Stimulated activated CD4-positive, alpha-beta T cell treated with anti-CD3 and anti-CD28 coated beads, Interleukin-1b, Interleukin-23, amount 100 ng/mL, for 4 hours (primary cell): ENCODE results near the gene PEAK1.
"Not testable (repeated sequence)": the region's sequence is repeated elsewhere in the genome, so short reads cannot be mapped to it uniquely, and the experiment has no call there.

Experiments used
- DNase-seq, 2 donors: peaks; one replicate each; pipeline ENCODE4 v3.0.0-alpha.2; 2020; ENCODE audit warnings: low read depth in 2 of 2

PEAK1 gene

GRCh38 chr15:77296773-77297337, 123.0 kb downstream of the PEAK1 start:
- no peak for DNase-seq

- no peak for DNase-seq
These were observed 124.5 kb downstream of the PEAK1 start for GRCh38 chr15:77295446-77295845.

GRCh38 chr15:77292969-77293558, 126.8 kb downstream of the PEAK1 start:
- DNase-seq, result no peak

- DNase-seq, result no peak
These were observed 128.8 kb downstream of the PEAK1 start for GRCh38 chr15:77291107-77291506.

GRCh38 chr15:77287385-77287784, 132.5 kb downstream of the PEAK1 start:
- DNase-seq, result no peak

- DNase-seq, result no peak
These were observed 134.6 kb downstream of the PEAK1 start for GRCh38 chr15:77285057-77285997.

- no peak for DNase-seq
These were observed 137.6 kb downstream of the PEAK1 start for GRCh38 chr15:77282333-77282732.

- no peak for DNase-seq
These were observed 143.0 kb downstream of the PEAK1 start for GRCh38 chr15:77276943-77277342.

- DNase-seq, result no peak
These were observed 143.8 kb downstream of the PEAK1 start for GRCh38 chr15:77276096-77276495.

- DNase-seq, result not testable (repeated sequence)
These were observed 146.8 kb downstream of the PEAK1 start for GRCh38 chr15:77273136-77273535.

GRCh38 chr15:77266708-77267386, 153.1 kb downstream of the PEAK1 start:
- no peak for DNase-seq

- DNase-seq, result no peak
These were observed 164.5 kb downstream of the PEAK1 start for GRCh38 chr15:77255385-77255784.

- no peak for DNase-seq
These were observed 168.2 kb downstream of the PEAK1 start for GRCh38 chr15:77251662-77252061.

- DNase-seq, result no peak
These were observed 172.8 kb downstream of the PEAK1 start for GRCh38 chr15:77247116-77247515.

- DNase-seq, result no peak
These were observed 176.0 kb downstream of the PEAK1 start for GRCh38 chr15:77243716-77244401.

GRCh38 chr15:77243135-77243534, 176.8 kb downstream of the PEAK1 start:
- no peak for DNase-seq

- DNase-seq, result no peak
These were observed 179.9 kb downstream of the PEAK1 start for GRCh38 chr15:77239882-77240608.

GRCh38 chr15:77235566-77235965, 184.3 kb downstream of the PEAK1 start:
- DNase-seq, result no peak

GRCh38 chr15:77228828-77229227, 191.1 kb downstream of the PEAK1 start:
- DNase-seq, result no peak

- DNase-seq, result no peak
These were observed 193.3 kb downstream of the PEAK1 start for GRCh38 chr15:77226652-77227051.

- DNase-seq, result no peak
These were observed 194.3 kb downstream of the PEAK1 start for GRCh38 chr15:77225646-77226045.
